Measurements from ENCODE around the gene SORT1.

SORT1 gene

DNA sequence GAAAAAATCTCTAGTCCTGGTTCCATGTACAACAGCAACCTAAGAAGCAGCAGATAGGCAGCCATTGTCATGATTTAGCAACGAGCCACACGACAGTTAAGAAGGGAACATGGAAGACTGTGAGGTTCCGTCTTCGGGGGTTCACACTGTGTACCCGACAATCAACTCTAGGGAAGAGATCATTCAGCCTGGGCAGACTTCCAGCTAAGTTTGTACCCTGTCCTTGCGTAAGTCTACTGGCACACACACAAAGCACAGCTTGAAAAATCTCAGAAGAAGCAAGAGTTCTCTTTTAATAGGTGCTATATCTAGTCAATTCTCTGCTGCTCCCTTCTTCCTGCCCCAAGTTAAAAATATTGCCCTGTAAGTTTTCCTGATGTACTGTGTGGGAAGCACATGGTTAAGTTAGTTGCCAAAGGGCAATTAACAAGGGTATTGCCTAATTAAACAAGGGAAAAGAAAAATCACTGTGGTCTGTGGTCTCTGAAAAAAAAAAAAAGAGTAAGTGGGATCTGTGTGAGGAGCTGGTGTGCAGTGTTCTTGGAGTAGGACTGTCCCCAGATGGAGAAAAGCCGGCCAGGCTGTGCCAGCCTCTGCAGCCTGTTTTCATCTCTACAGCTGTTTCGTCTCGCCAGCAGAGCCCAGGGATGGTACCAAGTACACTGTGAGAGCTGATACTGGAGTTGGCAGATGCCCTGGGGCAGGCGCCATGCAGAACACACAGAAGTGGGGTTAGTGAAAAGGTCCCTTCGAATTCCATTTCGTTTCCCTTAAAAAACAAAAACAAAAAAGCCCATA lies 84.5 kb downstream of the SORT1 start:
- no peak for ATAC-seq
- TF ChIP-seq PPARA (CRISPR knock-in tag; IDR thresholded peaks at IDR 0.05; ENCODE audit: borderline replicate concordance) (no peak), RARB (CRISPR knock-in tag; IDR thresholded peaks at IDR 0.05) (no peak), BACH2 (CRISPR knock-in tag; IDR thresholded peaks at IDR 0.05; ENCODE audit: borderline replicate concordance) (no peak), ZNF565 (CRISPR knock-in tag; conservative IDR thresholded peaks at IDR 0.05; ENCODE audit: low read depth) (no peak), OSR1 (CRISPR knock-in tag; IDR thresholded peaks at IDR 0.05) (no peak), ESRRG (CRISPR knock-in tag; IDR thresholded peaks at IDR 0.05) (no peak), CSDC2 (CRISPR knock-in tag; IDR thresholded peaks at IDR 0.05) (no peak)
- TF ChIP-seq, protein P1, sequence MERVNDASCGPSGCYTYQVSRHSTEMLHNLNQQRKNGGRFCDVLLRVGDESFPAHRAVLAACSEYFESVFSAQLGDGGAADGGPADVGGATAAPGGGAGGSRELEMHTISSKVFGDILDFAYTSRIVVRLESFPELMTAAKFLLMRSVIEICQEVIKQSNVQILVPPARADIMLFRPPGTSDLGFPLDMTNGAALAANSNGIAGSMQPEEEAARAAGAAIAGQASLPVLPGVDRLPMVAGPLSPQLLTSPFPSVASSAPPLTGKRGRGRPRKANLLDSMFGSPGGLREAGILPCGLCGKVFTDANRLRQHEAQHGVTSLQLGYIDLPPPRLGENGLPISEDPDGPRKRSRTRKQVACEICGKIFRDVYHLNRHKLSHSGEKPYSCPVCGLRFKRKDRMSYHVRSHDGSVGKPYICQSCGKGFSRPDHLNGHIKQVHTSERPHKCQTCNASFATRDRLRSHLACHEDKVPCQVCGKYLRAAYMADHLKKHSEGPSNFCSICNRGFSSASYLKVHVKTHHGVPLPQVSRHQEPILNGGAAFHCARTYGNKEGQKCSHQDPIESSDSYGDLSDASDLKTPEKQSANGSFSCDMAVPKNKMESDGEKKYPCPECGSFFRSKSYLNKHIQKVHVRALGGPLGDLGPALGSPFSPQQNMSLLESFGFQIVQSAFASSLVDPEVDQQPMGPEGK (CRISPR knock-in tag; IDR thresholded peaks at IDR 0.05; ENCODE audit: borderline replicate concordance): no peak
- TF ChIP-seq, protein P2, sequence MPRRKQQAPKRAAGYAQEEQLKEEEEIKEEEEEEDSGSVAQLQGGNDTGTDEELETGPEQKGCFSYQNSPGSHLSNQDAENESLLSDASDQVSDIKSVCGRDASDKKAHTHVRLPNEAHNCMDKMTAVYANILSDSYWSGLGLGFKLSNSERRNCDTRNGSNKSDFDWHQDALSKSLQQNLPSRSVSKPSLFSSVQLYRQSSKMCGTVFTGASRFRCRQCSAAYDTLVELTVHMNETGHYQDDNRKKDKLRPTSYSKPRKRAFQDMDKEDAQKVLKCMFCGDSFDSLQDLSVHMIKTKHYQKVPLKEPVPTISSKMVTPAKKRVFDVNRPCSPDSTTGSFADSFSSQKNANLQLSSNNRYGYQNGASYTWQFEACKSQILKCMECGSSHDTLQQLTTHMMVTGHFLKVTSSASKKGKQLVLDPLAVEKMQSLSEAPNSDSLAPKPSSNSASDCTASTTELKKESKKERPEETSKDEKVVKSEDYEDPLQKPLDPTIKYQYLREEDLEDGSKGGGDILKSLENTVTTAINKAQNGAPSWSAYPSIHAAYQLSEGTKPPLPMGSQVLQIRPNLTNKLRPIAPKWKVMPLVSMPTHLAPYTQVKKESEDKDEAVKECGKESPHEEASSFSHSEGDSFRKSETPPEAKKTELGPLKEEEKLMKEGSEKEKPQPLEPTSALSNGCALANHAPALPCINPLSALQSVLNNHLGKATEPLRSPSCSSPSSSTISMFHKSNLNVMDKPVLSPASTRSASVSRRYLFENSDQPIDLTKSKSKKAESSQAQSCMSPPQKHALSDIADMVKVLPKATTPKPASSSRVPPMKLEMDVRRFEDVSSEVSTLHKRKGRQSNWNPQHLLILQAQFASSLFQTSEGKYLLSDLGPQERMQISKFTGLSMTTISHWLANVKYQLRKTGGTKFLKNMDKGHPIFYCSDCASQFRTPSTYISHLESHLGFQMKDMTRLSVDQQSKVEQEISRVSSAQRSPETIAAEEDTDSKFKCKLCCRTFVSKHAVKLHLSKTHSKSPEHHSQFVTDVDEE (CRISPR knock-in tag; IDR thresholded peaks at IDR 0.05): no peak
- TF ChIP-seq, protein P3, sequence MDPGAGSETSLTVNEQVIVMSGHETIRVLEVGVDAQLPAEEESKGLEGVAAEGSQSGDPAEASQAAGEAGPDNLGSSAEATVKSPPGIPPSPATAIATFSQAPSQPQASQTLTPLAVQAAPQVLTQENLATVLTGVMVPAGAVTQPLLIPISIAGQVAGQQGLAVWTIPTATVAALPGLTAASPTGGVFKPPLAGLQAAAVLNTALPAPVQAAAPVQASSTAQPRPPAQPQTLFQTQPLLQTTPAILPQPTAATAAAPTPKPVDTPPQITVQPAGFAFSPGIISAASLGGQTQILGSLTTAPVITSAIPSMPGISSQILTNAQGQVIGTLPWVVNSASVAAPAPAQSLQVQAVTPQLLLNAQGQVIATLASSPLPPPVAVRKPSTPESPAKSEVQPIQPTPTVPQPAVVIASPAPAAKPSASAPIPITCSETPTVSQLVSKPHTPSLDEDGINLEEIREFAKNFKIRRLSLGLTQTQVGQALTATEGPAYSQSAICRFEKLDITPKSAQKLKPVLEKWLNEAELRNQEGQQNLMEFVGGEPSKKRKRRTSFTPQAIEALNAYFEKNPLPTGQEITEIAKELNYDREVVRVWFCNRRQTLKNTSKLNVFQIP (CRISPR knock-in tag; IDR thresholded peaks at IDR 0.05; ENCODE audit: borderline replicate concordance, low read depth): no peak

DNA sequence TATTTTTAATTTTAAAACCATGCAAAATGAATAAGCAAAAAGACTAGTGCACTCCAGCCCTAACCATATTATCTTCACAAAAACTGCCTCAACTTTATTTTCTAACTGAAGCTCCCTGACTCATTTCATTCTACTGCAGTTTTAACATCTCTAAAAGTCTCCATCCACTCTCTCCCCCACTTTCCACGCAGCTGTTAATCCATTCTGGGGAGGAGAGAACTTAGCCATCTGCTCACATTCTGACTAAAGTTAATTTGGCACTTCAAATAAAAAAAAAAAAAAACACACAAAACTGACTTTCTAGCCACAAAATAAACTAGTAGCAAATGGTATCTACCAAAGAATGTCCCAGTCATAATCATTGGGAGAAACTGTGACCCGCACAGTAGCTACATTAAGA lies 85.5 kb downstream of the SORT1 start:
- TF ChIP-seq PPARA (CRISPR knock-in tag; IDR thresholded peaks at IDR 0.05; ENCODE audit: borderline replicate concordance): no peak
- no peak for TF ChIP-seq TCF4 (CRISPR knock-in tag; IDR thresholded peaks at IDR 0.05; ENCODE audit: borderline replicate concordance)
- TF ChIP-seq ZNF565 (CRISPR knock-in tag; conservative IDR thresholded peaks at IDR 0.05; ENCODE audit: low read depth): no peak
- no peak for TF ChIP-seq ESRRG (CRISPR knock-in tag; IDR thresholded peaks at IDR 0.05)
- TF ChIP-seq, protein P2 (CRISPR knock-in tag; IDR thresholded peaks at IDR 0.05): no peak
- no peak for TF ChIP-seq TOX (CRISPR knock-in tag; IDR thresholded peaks at IDR 0.05; ENCODE audit: borderline replicate concordance)
- no peak for TF ChIP-seq GLIS3 (CRISPR knock-in tag; IDR thresholded peaks at IDR 0.05)
- no peak for TF ChIP-seq BACH2 (CRISPR knock-in tag; IDR thresholded peaks at IDR 0.05; ENCODE audit: borderline replicate concordance)
- no peak for ATAC-seq

DNA sequence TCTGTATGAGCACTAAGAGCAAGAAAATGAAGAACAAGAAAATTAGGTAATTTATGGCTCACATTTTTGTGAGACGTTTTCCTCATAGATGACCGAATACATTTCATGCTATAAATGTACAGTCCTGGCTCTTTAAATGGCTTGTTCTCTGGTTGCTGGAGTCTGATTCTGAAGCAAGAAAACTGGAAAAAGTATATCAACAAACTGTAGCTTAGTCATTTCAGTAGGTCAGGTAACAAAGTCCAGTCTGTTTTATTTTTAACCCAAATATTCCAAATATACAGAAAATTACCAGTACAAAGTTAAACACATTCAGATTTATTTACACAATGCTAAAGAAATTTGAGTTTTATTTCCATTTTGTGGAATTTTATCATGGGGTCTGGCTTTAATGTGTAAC lies 88.4 kb downstream of the SORT1 start:
- TF ChIP-seq, protein P3 (CRISPR knock-in tag; IDR thresholded peaks at IDR 0.05; ENCODE audit: borderline replicate concordance, low read depth): no peak
- no peak for TF ChIP-seq CSDC2 (CRISPR knock-in tag; IDR thresholded peaks at IDR 0.05)
- no peak for TF ChIP-seq TCF4 (CRISPR knock-in tag; IDR thresholded peaks at IDR 0.05; ENCODE audit: borderline replicate concordance)
- no peak for TF ChIP-seq RARB (CRISPR knock-in tag; IDR thresholded peaks at IDR 0.05)
- no peak for TF ChIP-seq ARNTL (CRISPR knock-in tag; IDR thresholded peaks at IDR 0.05; ENCODE audit: borderline replicate concordance, low read depth)
- TF ChIP-seq SNAI2 (CRISPR knock-in tag; IDR thresholded peaks at IDR 0.05): no peak
- no peak for TF ChIP-seq OSR1 (CRISPR knock-in tag; IDR thresholded peaks at IDR 0.05)
- no peak for TF ChIP-seq ISL1 (CRISPR knock-in tag; IDR thresholded peaks at IDR 0.05)
- TF ChIP-seq ZNF70 (CRISPR knock-in tag; IDR thresholded peaks at IDR 0.05): no peak
- TF ChIP-seq ZNF565 (CRISPR knock-in tag; conservative IDR thresholded peaks at IDR 0.05; ENCODE audit: low read depth): no peak
- ATAC-seq: no peak

All from SK-N-SH treated with all-trans-retinoic acid at 6 μM for 48 hours (cell line).